Natural killer cell (primary cell): Measurements from ENCODE around the gene NPIPB5. TPM values are rescaled to one million over a fixed set of nuclear protein-coding genes. Genes with fewer than 3 reads are reported as not detected.
"Not testable (repeated sequence)": the region's sequence is repeated elsewhere in the genome, so short reads cannot be mapped to it uniquely, and the experiment has no call there.

Experiments
- ATAC-seq, 3 donors: fragments of 150-1000 bp in 2 of 3; fragments of 200-7000 bp in 1 of 3; cut with Tn5 transposase; 1 replicate in 1 of 3; 2 replicates in 2 of 3; pipeline ENCODE4 v1.10.0; 2021; ENCODE audit warnings: mild to moderate bottlenecking in 2 of 3, moderate library complexity in 2 of 3
- DNase-seq, 2 donors: peaks; one replicate each; pipeline versions ENCODE4 v3.0.0 to v3.0.0-alpha.2; 2013 to 2021; ENCODE audit warnings: mixed read lengths in 1 of 2
- H3K27ac ChIP-seq: one replicate; pipeline ENCODE4 v1.5.1; 2013; ENCODE audit warnings: mild to moderate bottlenecking, low read length
- H3K27me3 ChIP-seq: one replicate; pipeline ENCODE4 v1.6.1; 2013; ENCODE audit warnings: low read length; ENCODE audit not compliant: control insufficient read depth, insufficient read depth
- H3K36me3 ChIP-seq: one replicate; pipeline ENCODE4 v1.6.1; 2013; ENCODE audit warnings: low read length; ENCODE audit not compliant: control insufficient read depth, insufficient read depth
- H3K4me1 ChIP-seq: one replicate; pipeline ENCODE4 v1.6.1; 2013; ENCODE audit warnings: low read length; ENCODE audit not compliant: control insufficient read depth, insufficient read depth
- H3K4me3 ChIP-seq: one replicate; pipeline ENCODE4 v1.5.1; 2013; ENCODE audit warnings: low read length
- H3K9me3 ChIP-seq: one replicate; pipeline ENCODE4 v1.6.1; 2013; ENCODE audit warnings: low read length; ENCODE audit not compliant: control insufficient read depth, insufficient read depth
- H3K27ac Mint-ChIP-seq, 2 donors: one replicate each; pipeline ENCODE4 v1.8.0; 2022; ENCODE audit warnings: mild to moderate bottlenecking in 2 of 2, mixed read lengths in 2 of 2, moderate library complexity in 1 of 2
- H3K27me3 Mint-ChIP-seq, 2 donors: one replicate each; pipeline ENCODE4 v1.8.0; 2022; ENCODE audit warnings: low read depth in 2 of 2, mixed read lengths in 2 of 2
- H3K36me3 Mint-ChIP-seq: one replicate; pipeline ENCODE4 v1.8.0; 2022; ENCODE audit warnings: mixed read lengths
- H3K4me1 Mint-ChIP-seq, 2 donors: one replicate each; pipeline ENCODE4 v1.8.0; 2022; ENCODE audit warnings: mixed read lengths in 2 of 2
- H3K4me3 Mint-ChIP-seq: one replicate; pipeline ENCODE4 v1.8.0; 2022; ENCODE audit warnings: mild to moderate bottlenecking, moderate library complexity, mixed read lengths
- H3K9me3 Mint-ChIP-seq, 2 donors: one replicate each; pipeline ENCODE4 v1.8.0; 2022; ENCODE audit warnings: mixed read lengths in 2 of 2
- WGBS: methylation state at CpG from one replicate; pipeline ENCODE4 v1.1.7; 2013; ENCODE audit warnings: missing lambda C conversion rate; ENCODE audit not compliant: insufficient coverage; 5-methylcytosine and 5-hydroxymethylcytosine counted together
- intact Hi-C: fragments of 100-400 bp; cut with micrococcal nuclease; formaldehyde crosslinking; loops from one replicate; pipeline ENCODE4 v1.14.2; 2022
- total RNA-seq, 4 donors: library from RNA; stranded (reverse); fragments of 120-200 nt in 1 of 4; gene quantifications; one replicate each; pipeline versions ENCODE4 v1.2.3 to v1.2.4, GENCODE V29; 2013 to 2022

NPIPB5 gene
- total RNA-seq: 100 to 1,000 TPM; 600 to 700 (median 666) TPM
- total RNA-seq (2013): 453 TPM

DNA sequence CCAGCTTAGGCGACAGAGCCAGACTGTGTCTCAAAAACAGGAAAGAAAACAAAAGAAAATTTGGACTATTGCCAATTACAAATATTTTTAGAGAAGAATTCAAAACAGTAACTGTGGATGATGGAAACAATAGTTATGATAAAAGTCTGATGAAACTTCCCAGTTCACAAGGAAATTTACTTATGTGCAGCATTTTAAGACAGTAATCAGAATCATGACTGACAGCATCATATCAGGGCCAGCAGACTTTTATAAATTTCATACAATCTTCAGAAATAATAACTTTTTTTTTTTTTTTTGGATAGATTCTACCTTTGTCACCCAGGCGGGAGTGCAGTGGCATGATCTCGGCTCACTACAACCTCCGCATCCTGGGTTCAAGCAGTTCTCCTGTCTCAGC is at the start of gene NPIPB5:
TSS of gene NPIPB5 (plus strand) at position 301 of the 400 bp plus-strand sequence. CDS start 2,911 bp downstream, outside the sequence.
- H3K4me3 Mint-ChIP-seq, H3K27ac Mint-ChIP-seq, DNase-seq, H3K27me3 ChIP-seq, H3K9me3 ChIP-seq, H3K9me3 Mint-ChIP-seq, H3K27ac ChIP-seq, ATAC-seq, H3K4me1 Mint-ChIP-seq, H3K4me1 ChIP-seq, H3K4me3 ChIP-seq, H3K36me3 Mint-ChIP-seq, H3K36me3 ChIP-seq, H3K27me3 Mint-ChIP-seq, intact Hi-C loops: not testable (repeated sequence)
- no CpG with 5 or more reads among the region's 4 CpGs for WGBS

DNA sequence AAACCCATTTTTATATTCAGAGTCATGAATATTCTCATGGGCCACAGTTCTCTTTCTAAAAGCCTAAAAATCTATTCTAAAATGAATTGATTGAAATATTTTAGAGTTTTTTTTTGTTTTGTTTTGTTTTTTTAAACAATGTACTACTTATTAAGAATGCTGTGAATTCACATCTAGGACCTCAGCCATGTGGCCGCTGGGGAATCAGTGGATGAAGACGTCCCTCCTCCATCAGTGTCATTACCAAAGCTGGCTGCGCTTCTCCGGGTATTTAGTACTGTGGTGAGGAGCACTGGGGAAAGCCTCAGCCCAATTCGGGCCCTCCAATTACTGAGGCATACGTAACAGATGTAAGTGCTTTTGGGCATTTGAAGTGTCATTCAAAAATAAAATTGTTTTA is 41.8 kb upstream of the NPIPB5 start:
- WGBS: no CpG with 5 or more reads among the region's 6 CpGs
- H3K4me1 ChIP-seq, H3K36me3 ChIP-seq, DNase-seq, H3K4me1 Mint-ChIP-seq, H3K36me3 Mint-ChIP-seq, H3K27me3 Mint-ChIP-seq, H3K4me3 Mint-ChIP-seq, intact Hi-C loops, H3K9me3 ChIP-seq, H3K27me3 ChIP-seq, H3K27ac ChIP-seq, H3K4me3 ChIP-seq, H3K9me3 Mint-ChIP-seq, ATAC-seq, H3K27ac Mint-ChIP-seq: not testable (repeated sequence)

DNA sequence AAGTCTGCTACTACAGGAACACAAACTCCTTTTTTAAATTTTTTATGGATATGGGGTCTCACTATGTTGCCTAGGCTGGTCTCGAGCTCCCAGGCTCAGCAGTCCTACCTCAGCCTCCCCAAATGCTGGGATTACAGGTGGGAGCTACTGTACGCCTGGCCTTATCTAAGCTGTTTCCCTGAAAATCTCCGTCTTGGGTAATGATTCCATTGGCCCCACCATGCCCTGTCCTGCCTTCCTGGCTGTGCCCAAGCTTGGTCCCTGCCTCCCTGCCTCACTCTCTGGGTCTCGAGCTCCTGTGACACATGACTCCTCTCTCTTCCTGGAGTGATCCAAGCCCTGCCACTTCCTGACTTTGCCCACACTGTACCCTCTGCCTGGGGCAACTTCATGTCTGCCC is 27.3 kb downstream of the NPIPB5 start:
- H3K27me3 Mint-ChIP-seq, H3K36me3 Mint-ChIP-seq, H3K27me3 ChIP-seq, intact Hi-C loops, H3K4me1 ChIP-seq, ATAC-seq, H3K4me1 Mint-ChIP-seq, H3K9me3 Mint-ChIP-seq, H3K27ac Mint-ChIP-seq, H3K4me3 Mint-ChIP-seq, H3K9me3 ChIP-seq, H3K27ac ChIP-seq, H3K36me3 ChIP-seq, H3K4me3 ChIP-seq: not testable (repeated sequence)
- peak in 1 of 2 donors; percentile 1 for DNase-seq
- WGBS: 92% methylated on average over 4 of the region's 4 CpGs

DNA sequence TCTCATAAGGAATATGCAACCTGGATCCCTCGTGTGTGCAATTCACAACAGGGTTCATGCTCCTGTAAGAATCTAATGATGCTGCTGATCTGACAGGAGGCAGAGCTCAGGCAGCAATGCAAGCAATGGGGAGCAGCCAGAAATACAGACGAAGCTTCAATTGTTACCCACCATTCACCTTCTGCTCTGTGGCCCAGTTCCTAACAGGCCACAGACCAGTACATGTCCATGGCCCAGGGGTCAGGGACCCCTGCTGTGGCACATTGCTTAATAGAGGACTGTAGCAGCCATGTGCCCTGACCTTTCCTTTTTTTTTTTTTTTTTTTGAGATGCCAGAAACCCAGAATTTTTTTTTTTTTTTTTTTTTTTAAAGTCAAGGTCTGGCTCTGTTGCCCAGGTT is 34.1 kb downstream of the NPIPB5 start:
- H3K36me3 ChIP-seq, H3K9me3 ChIP-seq, DNase-seq, H3K36me3 Mint-ChIP-seq, H3K27me3 ChIP-seq, H3K27me3 Mint-ChIP-seq, H3K4me1 Mint-ChIP-seq, H3K27ac Mint-ChIP-seq, ATAC-seq, H3K27ac ChIP-seq, H3K9me3 Mint-ChIP-seq, intact Hi-C loops, H3K4me3 ChIP-seq, H3K4me3 Mint-ChIP-seq, H3K4me1 ChIP-seq: not testable (repeated sequence)
- WGBS: 88% methylated on average over 1 of the region's 2 CpGs

DNA sequence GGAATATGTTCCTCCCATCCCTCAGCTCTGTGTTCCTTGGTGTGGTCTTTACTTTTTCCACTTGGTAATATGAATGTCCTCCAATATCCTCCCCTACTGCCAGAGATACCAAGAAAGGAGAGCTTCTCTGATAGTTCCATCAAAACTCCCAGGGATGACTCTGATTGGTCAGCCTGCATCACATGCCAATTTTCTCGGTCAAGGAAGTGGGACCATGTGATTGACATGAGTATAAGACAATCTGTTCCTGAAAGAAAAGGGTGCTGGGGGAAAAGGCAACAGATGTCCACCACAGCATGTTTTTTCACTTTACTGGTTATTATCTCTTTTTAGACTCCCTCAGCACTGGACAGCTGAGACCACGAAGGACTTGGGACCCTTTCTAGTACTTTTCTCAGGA is 35.9 kb downstream of the NPIPB5 start:
- H3K9me3 ChIP-seq, H3K9me3 Mint-ChIP-seq, intact Hi-C loops, H3K4me1 Mint-ChIP-seq, H3K4me3 ChIP-seq, ATAC-seq, H3K36me3 Mint-ChIP-seq, H3K27ac Mint-ChIP-seq, H3K4me3 Mint-ChIP-seq, DNase-seq, H3K27me3 ChIP-seq, H3K27me3 Mint-ChIP-seq, H3K36me3 ChIP-seq, H3K4me1 ChIP-seq, H3K27ac ChIP-seq: not testable (repeated sequence)
- 79% methylated on average over 2 of the region's 2 CpGs for WGBS

DNA sequence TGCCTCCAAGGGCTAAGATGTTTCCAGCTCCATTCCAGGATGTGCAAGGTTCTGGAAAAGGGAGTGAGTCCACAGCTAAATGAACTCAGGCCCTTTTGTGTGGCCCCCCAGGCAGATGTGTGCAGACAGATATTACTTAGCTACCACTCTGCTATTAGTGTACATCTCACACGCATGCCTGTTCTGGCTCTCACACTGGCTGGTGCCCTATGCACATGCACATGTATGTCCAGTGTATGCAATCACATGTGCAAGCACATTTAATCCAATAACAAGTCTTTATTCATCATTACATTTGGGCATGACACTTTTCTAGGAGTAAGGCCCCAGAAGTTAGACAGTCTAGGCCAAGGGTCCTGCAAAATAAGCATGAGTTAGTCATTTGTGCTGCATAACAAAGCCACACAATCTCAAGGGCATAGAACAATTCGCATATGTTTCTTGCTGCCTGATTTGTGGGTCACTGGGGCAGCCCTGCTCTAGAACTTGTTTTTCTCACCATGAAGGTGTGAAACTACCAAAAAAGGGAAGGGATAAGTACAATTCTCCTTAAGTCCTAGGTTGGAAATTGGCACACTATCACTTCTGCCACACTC is 36.6 kb downstream of the NPIPB5 start:
- H3K27me3 Mint-ChIP-seq, H3K27me3 ChIP-seq, H3K36me3 ChIP-seq, H3K27ac ChIP-seq, H3K9me3 Mint-ChIP-seq, H3K4me1 ChIP-seq, H3K4me1 Mint-ChIP-seq, intact Hi-C loops, H3K4me3 Mint-ChIP-seq, H3K36me3 Mint-ChIP-seq, H3K27ac Mint-ChIP-seq, H3K9me3 ChIP-seq, H3K4me3 ChIP-seq: not testable (repeated sequence)
- DNase-seq (peak in 1 of 2 donors; percentile 1), ATAC-seq (peak in 1 of 3 donors; percentile 22)
- 95% methylated on average over 2 of the region's 2 CpGs for WGBS

DNA sequence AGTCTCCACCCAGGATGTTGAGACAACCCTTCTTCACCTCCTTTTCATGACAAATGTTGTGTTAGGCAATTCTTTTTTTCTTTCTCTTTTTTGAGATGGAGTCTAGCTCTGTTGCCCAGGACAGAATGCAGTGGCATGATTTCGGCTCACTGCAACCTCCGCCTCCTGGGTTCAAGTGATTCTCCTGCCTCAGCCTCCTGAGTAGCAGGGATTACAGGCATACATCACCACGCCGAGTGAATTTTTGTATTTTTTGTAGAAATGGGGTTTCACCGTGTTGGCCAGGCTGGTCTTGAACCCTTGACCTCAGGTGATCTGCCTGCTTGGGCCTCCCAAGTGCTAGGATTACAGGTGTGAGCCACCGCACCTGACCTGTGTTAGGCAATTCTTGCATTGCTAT is 39.2 kb downstream of the NPIPB5 start:
- not testable (repeated sequence) for H3K27ac ChIP-seq, ATAC-seq
- WGBS: 100% methylated on average over 2 of the region's 6 CpGs

DNA sequence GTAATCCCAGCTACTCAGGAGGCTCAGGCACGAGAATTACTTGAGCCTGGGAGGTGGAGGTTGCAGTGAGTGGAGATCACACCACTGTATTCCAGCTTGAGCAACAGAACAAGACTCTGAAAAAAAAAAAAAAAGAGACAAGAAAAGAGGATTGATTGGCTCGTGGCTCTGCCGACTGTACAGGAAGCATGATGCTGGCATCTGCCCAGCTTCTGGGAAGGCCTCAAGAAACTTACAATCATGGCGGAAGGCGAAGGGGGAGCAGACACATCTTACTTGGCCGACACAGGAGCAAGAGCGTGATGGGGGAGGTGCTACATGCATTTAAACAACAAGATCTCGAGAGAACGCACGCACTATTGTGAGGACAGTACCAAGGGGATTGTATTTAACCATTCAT is 40.5 kb downstream of the NPIPB5 start:
- H3K27ac ChIP-seq, H3K9me3 Mint-ChIP-seq, H3K36me3 ChIP-seq, intact Hi-C loops, ATAC-seq, H3K27me3 ChIP-seq, H3K36me3 Mint-ChIP-seq, H3K9me3 ChIP-seq, H3K4me1 Mint-ChIP-seq, H3K4me1 ChIP-seq, H3K4me3 ChIP-seq, H3K27me3 Mint-ChIP-seq, H3K27ac Mint-ChIP-seq, H3K4me3 Mint-ChIP-seq, DNase-seq: not testable (repeated sequence)
- 80% methylated on average over 2 of the region's 10 CpGs for WGBS

More for the DNA sequence above, 39.2 kb downstream of the NPIPB5 start:
- H3K27ac Mint-ChIP-seq, H3K4me3 Mint-ChIP-seq, H3K36me3 ChIP-seq, intact Hi-C loops, H3K4me3 ChIP-seq, H3K4me1 ChIP-seq, DNase-seq, H3K36me3 Mint-ChIP-seq, H3K9me3 Mint-ChIP-seq, H3K9me3 ChIP-seq, H3K4me1 Mint-ChIP-seq, H3K27me3 ChIP-seq, H3K27me3 Mint-ChIP-seq: not testable (repeated sequence)
